ENCODE results near the gene RNU1-4. TPM values are rescaled to one million over a fixed set of nuclear protein-coding genes. Genes with fewer than 3 reads are reported as not detected.

Gene RNU1-4
- total RNA-seq, 4 donors from 2014 or later, result under 0.01 TPM

- TF ChIP-seq, protein P1, sequence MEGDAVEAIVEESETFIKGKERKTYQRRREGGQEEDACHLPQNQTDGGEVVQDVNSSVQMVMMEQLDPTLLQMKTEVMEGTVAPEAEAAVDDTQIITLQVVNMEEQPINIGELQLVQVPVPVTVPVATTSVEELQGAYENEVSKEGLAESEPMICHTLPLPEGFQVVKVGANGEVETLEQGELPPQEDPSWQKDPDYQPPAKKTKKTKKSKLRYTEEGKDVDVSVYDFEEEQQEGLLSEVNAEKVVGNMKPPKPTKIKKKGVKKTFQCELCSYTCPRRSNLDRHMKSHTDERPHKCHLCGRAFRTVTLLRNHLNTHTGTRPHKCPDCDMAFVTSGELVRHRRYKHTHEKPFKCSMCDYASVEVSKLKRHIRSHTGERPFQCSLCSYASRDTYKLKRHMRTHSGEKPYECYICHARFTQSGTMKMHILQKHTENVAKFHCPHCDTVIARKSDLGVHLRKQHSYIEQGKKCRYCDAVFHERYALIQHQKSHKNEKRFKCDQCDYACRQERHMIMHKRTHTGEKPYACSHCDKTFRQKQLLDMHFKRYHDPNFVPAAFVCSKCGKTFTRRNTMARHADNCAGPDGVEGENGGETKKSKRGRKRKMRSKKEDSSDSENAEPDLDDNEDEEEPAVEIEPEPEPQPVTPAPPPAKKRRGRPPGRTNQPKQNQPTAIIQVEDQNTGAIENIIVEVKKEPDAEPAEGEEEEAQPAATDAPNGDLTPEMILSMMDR (IDR thresholded peaks at IDR 0.05; ENCODE audit: low read depth), result no peak
These were observed 18.3 kb upstream of the RNU1-4 start for GRCh38 chr1:16721871-16722641.

- TF ChIP-seq, protein P1 (IDR thresholded peaks at IDR 0.05; ENCODE audit: low read depth), result no peak
These were observed 15.4 kb upstream of the RNU1-4 start for GRCh38 chr1:16724718-16725438.

GRCh38 chr1:16727190-16728111, 12.9 kb upstream of the RNU1-4 start:
- TF ChIP-seq, protein P1 (IDR thresholded peaks at IDR 0.05; ENCODE audit: low read depth), result no peak

Small RNAs within 50 kb of the gene (small RNA-seq; reads per million reads assigned to genes)
- not detected for gene RNU1-4

Other genes starting within 250 kb of the RNU1-4 start
- under 1 TPM; under 0.01 TPM for gene RNU1-1, start 226.2 kb upstream of the RNU1-4 start, total RNA-seq
- gene NBPF1, start 127.0 kb upstream of the RNU1-4 start, total RNA-seq, result 10 to 100 TPM; 20.7 to 50.1 (median 41.9) TPM
- under 1 TPM; under 0.01 TPM for gene RNU1-3, start 73.6 kb upstream of the RNU1-4 start, total RNA-seq
- gene RNU1-2, start 155.5 kb downstream of the RNU1-4 start, total RNA-seq, result under 1 TPM; under 0.01 TPM
- gene CROCC, start 181.4 kb downstream of the RNU1-4 start, total RNA-seq, result 10 to 100 TPM in 3 of 4 donors, 1 to 10 TPM in 1; 7.7 to 32.4 (median 14.8) TPM
- gene MFAP2, start 240.1 kb downstream of the RNU1-4 start, total RNA-seq, result 10 to 100 TPM in 3 of 4 donors, 1 to 10 TPM in 1; 9.0 to 28.6 (median 15.0) TPM

Data from subcutaneous adipose tissue (tissue), 4 donors.